IMR-90 (cell line): ENCODE results near the gene NINJ2. TPM values are rescaled to one million over a fixed set of nuclear protein-coding genes. Genes with fewer than 3 reads are reported as not detected.

Experiments
- ATAC-seq: fragments of 200-7000 bp; cut with Tn5 transposase; 2 replicates; pipeline ENCODE4 v1.9.1; 2020; ENCODE audit warnings: low read depth, mild to moderate bottlenecking, moderate library complexity
- BruUV-seq: library from RNA; stranded (reverse); fragments of 400-500 nt; replicated peaks from 2 replicates; lab custom pipeline; 2021; lab: Mats Ljungman, UMichigan
- CTCF ChIA-PET: fragments of 300-600 bp; formaldehyde crosslinking; extraction: SDS; loops from one replicate; lab custom pipeline; 2021; ENCODE audit warnings: antibody characterized with exemption; lab: Yijun Ruan, JAX
- POLR2A ChIA-PET: fragments of 300-600 bp; sonication (Branson Sonifier 250); formaldehyde crosslinking; loops from one replicate; lab custom pipeline; 2022; ENCODE audit warnings: antibody characterized with exemption; ENCODE audit not compliant: unreplicated experiment; lab: Charles Lee
- DNase-seq: peaks from one replicate; pipeline ENCODE4 v3.0.0; 2013
- H2AFZ ChIP-seq: replicated peaks from 2 replicates; pipeline ENCODE3; 2013; ENCODE audit warnings: low read length, mild to moderate bottlenecking; ENCODE audit not compliant: poor library complexity
- H2AK5ac ChIP-seq: 2 replicates; pipeline ENCODE4 v1.6.1; 2013; ENCODE audit warnings: low read depth, low read length, inconsistent platforms
- H2AK9ac ChIP-seq: replicated peaks from 2 replicates; pipeline ENCODE3; 2013; ENCODE audit warnings: mild to moderate bottlenecking, low read depth, low read length, moderate library complexity; ENCODE audit not compliant: poor library complexity
- H2BK120ac ChIP-seq: 2 replicates; pipeline ENCODE4 v1.6.1; 2013; ENCODE audit warnings: low read depth, low read length, inconsistent platforms
- H2BK15ac ChIP-seq: 3 replicates; pipeline ENCODE4 v1.6.1; 2013; ENCODE audit warnings: low read depth, low read length, inconsistent platforms
- H2BK20ac ChIP-seq: 2 replicates; pipeline ENCODE4 v1.6.1; 2013; ENCODE audit warnings: low read depth, mild to moderate bottlenecking, inconsistent platforms, low read length, moderate library complexity
- H2BK5ac ChIP-seq: 2 replicates; pipeline ENCODE4 v1.6.1; 2013; ENCODE audit warnings: mild to moderate bottlenecking, low read depth, low read length, inconsistent platforms; ENCODE audit not compliant: poor library complexity, severe bottlenecking
- H3K14ac ChIP-seq: replicated peaks from 2 replicates; pipeline ENCODE4 v1.6.1; 2013; ENCODE audit warnings: low read depth, low read length, inconsistent platforms
- H3K18ac ChIP-seq: 2 replicates; pipeline ENCODE4 v1.6.1; 2013; ENCODE audit warnings: low read depth, low read length, control low read depth
- H3K23ac ChIP-seq: 2 replicates; pipeline ENCODE4 v1.6.1; 2013; ENCODE audit warnings: low read depth, low read length, inconsistent platforms
- H3K27ac ChIP-seq: 2 replicates; pipeline ENCODE4 v1.5.1; 2013; ENCODE audit warnings: mild to moderate bottlenecking, control low read depth, low read length; ENCODE audit not compliant: insufficient read depth
- H3K27me3 ChIP-seq: 2 replicates; pipeline ENCODE4 v1.6.1; 2013; ENCODE audit warnings: low read length; ENCODE audit not compliant: control insufficient read depth, insufficient read depth
- H3K36me3 ChIP-seq: 2 replicates; pipeline ENCODE4 v1.6.1; 2013; ENCODE audit warnings: low read length, mixed read lengths; ENCODE audit not compliant: control insufficient read depth, insufficient read depth
- H3K4ac ChIP-seq: 2 replicates; pipeline ENCODE4 v1.6.1; 2013; ENCODE audit warnings: low read depth, low read length, inconsistent platforms
- H3K4me1 ChIP-seq: 2 replicates; pipeline ENCODE4 v1.6.1; 2013; ENCODE audit warnings: low read length, mixed read lengths; ENCODE audit not compliant: control insufficient read depth, insufficient read depth
- H3K4me2 ChIP-seq: 2 replicates; pipeline ENCODE4 v1.6.1; 2013; ENCODE audit warnings: low read depth, mild to moderate bottlenecking, control low read depth, low read length, moderate library complexity
- H3K4me3 ChIP-seq: 2 replicates; pipeline ENCODE4 v1.5.1; 2013; ENCODE audit warnings: low read depth, mild to moderate bottlenecking, control low read depth, low read length, moderate library complexity; ENCODE audit not compliant: insufficient read depth
- H3K56ac ChIP-seq: 2 replicates; pipeline ENCODE4 v1.6.1; 2013; ENCODE audit warnings: low read length, inconsistent platforms; ENCODE audit not compliant: insufficient read depth; ENCODE audit errors: extremely low read depth
- H3K79me1 ChIP-seq, 2 experiments: 2 replicates each; pipeline ENCODE4 v1.6.1; 2013; ENCODE audit warnings: low read length in 2 of 2, inconsistent platforms in 1 of 2, low read depth in 1 of 2
- H3K9ac ChIP-seq: 2 replicates; pipeline ENCODE4 v1.6.1; 2013; ENCODE audit warnings: low read depth, low read length, control low read depth
- H3K9me1 ChIP-seq: 2 replicates; pipeline ENCODE4 v1.6.1; 2013; ENCODE audit warnings: low read length, inconsistent platforms; ENCODE audit not compliant: insufficient read depth
- H3K9me3 ChIP-seq: 2 replicates; pipeline ENCODE4 v1.6.1; 2013; ENCODE audit warnings: low read length; ENCODE audit not compliant: control insufficient read depth, insufficient read depth
- H4K20me1 ChIP-seq: 2 replicates; pipeline ENCODE4 v1.6.1; 2013; ENCODE audit warnings: low read length, inconsistent platforms; ENCODE audit not compliant: insufficient read depth
- H4K5ac ChIP-seq: 2 replicates; pipeline ENCODE4 v1.6.1; 2013; ENCODE audit warnings: mild to moderate bottlenecking, low read depth, low read length, control low read depth
- H4K8ac ChIP-seq, 2 experiments: 2 replicates each; pipeline ENCODE4 v1.6.1; 2013; ENCODE audit warnings: low read depth in 2 of 2, low read length in 2 of 2, control low read depth in 1 of 2, inconsistent platforms in 1 of 2
- H4K91ac ChIP-seq: 2 replicates; pipeline ENCODE4 v1.6.1; 2013; ENCODE audit warnings: low read depth, low read length, inconsistent platforms; ENCODE audit not compliant: insufficient read depth
- BHLHE40 ChIP-seq: fragments of 150-350 bp; IDR thresholded peaks from 2 replicates; pipeline ENCODE4 v1.6.1; 2016; ENCODE audit warnings: mild to moderate bottlenecking, low read depth, low read length
- CEBPB ChIP-seq: IDR thresholded peaks from 2 replicates; pipeline ENCODE4 v1.6.1; 2012; ENCODE audit warnings: low read depth, low read length, improper control_type of control experiment
- CHD1 ChIP-seq: IDR thresholded peaks from 2 replicates; pipeline ENCODE4 v1.6.1; 2012; ENCODE audit warnings: low read depth, low read length, improper control_type of control experiment
- MAZ ChIP-seq: IDR thresholded peaks from 2 replicates; pipeline ENCODE4 v1.6.1; 2012; ENCODE audit warnings: low read depth, mild to moderate bottlenecking, low read length, improper control_type of control experiment, moderate library complexity, borderline replicate concordance
- NFE2L2 ChIP-seq: fragments of 150-350 bp; IDR thresholded peaks from 2 replicates; pipeline ENCODE4 v1.6.1; 2016; ENCODE audit warnings: low read depth, mild to moderate bottlenecking, low read length
- POLR2A ChIP-seq: IDR thresholded peaks from 2 replicates; pipeline ENCODE4 v1.6.1; 2012; ENCODE audit warnings: mild to moderate bottlenecking, low read depth, low read length
- RCOR1 ChIP-seq: IDR thresholded peaks from 2 replicates; pipeline ENCODE4 v1.6.1; 2012; ENCODE audit warnings: mild to moderate bottlenecking, low read length, improper control_type of control experiment; ENCODE audit not compliant: insufficient replicate concordance
- RFX5 ChIP-seq: IDR thresholded peaks from 2 replicates; pipeline ENCODE4 v1.8.0; 2012; ENCODE audit warnings: low read depth, mild to moderate bottlenecking, low read length, moderate library complexity
- SMC3 ChIP-seq: fragments of 150-350 bp; IDR thresholded peaks from 2 replicates; pipeline ENCODE4 v1.6.1; 2016; ENCODE audit warnings: low read depth, mild to moderate bottlenecking, antibody characterized with exemption, low read length, moderate library complexity
- WGBS, 2 experiments: methylation state at CpG; one replicate each; pipeline versions ENCODE4 v1.1.5 to v1.1.7; 2013; ENCODE audit warnings: missing lambda C conversion rate in 2 of 2; ENCODE audit not compliant: insufficient read length in 1 of 2; ENCODE audit errors: extremely low coverage in 2 of 2; 5-methylcytosine and 5-hydroxymethylcytosine counted together
- dilution Hi-C: fragments of 300-500 bp; cut with HindIII; formaldehyde crosslinking; loops from one replicate; pipeline ENCODE4 v1.14.3; 2018; ENCODE audit warnings: low sequenced_read_pairs; ENCODE audit not compliant: unreplicated experiment
- in situ Hi-C: fragments of 300-500 bp; cut with MboI; formaldehyde crosslinking; loops from 3 replicates; pipeline ENCODE4 v1.14.3; 2019; ENCODE audit warnings: low sequenced_read_pairs, inconsistent platforms, mixed read lengths
- intact Hi-C: fragments of 100-400 bp; cut with micrococcal nuclease; formaldehyde crosslinking; loops from 2 replicates; pipeline ENCODE4 v1.10.0; 2022
- polyA plus RNA-seq, 3 experiments: library from polyadenylated mRNA; depleted of rRNA; stranded (reverse); fragments of >200 nt; gene quantifications; 2 replicates each; pipeline ENCODE4 v1.2.3, GENCODE V29; 2012; ENCODE audit warnings: low replicate concordance in 1 of 3
- total RNA-seq: library from RNA; depleted of rRNA; stranded (reverse); fragments of >200 nt; gene quantifications from 2 replicates; pipeline ENCODE4 v1.2.3, GENCODE V29; 2012
- TF ChIP-seq, protein P1 (sequence below): conservative IDR thresholded peaks from 2 replicates; pipeline ENCODE4 v1.5.1; 2012; ENCODE audit warnings: mild to moderate bottlenecking, low read depth, low read length, improper control_type of control experiment
- TF ChIP-seq, protein P2 (sequence below): fragments of 150-350 bp; IDR thresholded peaks from 2 replicates; pipeline ENCODE4 v1.6.1; 2016; ENCODE audit warnings: low read depth, mild to moderate bottlenecking, low read length, moderate library complexity, borderline replicate concordance

The NINJ2 gene
- total and polyA plus RNA-seq, 2 of the 4 experiments (the other 2 are of a cell fraction) = not detected

DNA sequence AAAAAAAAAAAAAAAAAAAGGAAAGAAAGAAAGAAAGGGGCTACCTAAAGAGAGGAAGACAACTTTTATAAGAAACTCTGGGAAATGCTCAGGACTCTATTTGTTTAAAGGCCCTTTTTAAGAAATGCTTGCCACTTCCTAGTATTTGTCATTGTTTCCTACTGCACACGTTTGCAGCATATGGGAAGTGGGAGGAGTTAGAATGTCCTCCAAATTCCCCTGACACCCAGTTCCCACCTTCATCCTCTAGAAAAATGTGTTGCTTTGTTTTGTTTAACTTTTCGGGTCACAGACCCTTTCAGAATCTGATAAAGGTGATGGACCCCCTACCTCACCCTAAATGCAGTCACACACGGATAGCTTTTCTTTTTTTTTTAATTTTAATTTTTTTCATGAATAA, 40.8 kb downstream of the NINJ2 start:
- no peak overlapping the region for H3K4me3 ChIP-seq
- no TSS peak for BruUV-seq
- DNase-seq = no peak
- POLR2A ChIA-PET = no interaction called here
- H4K91ac ChIP-seq = no peak overlapping the region
- no peak overlapping the region for H2AK5ac ChIP-seq
- ATAC-seq = no peak
- H3K18ac ChIP-seq = no peak overlapping the region
- H3K56ac ChIP-seq = no peak overlapping the region
- no peak overlapping the region for H3K9ac ChIP-seq
- H3K9me3 ChIP-seq = no peaks in the 10 kb centered on the region
- peaks cover 29% of the 10 kb centered on the region for H3K27me3 ChIP-seq
- no peak overlapping the region for H4K8ac ChIP-seq
- no peaks in the 10 kb centered on the region for H3K9me1 ChIP-seq
- intact Hi-C loops = no loop called here
- H3K14ac ChIP-seq = no peak overlapping the region
- TF ChIP-seq MAZ (no peak), NFE2L2 (no peak), BHLHE40 (no peak), SMC3 (no peak), POLR2A (no peak), RFX5 (no peak), CEBPB (no peak), CHD1 (no peak), RCOR1 (no peak)
- TF ChIP-seq, protein P1, sequence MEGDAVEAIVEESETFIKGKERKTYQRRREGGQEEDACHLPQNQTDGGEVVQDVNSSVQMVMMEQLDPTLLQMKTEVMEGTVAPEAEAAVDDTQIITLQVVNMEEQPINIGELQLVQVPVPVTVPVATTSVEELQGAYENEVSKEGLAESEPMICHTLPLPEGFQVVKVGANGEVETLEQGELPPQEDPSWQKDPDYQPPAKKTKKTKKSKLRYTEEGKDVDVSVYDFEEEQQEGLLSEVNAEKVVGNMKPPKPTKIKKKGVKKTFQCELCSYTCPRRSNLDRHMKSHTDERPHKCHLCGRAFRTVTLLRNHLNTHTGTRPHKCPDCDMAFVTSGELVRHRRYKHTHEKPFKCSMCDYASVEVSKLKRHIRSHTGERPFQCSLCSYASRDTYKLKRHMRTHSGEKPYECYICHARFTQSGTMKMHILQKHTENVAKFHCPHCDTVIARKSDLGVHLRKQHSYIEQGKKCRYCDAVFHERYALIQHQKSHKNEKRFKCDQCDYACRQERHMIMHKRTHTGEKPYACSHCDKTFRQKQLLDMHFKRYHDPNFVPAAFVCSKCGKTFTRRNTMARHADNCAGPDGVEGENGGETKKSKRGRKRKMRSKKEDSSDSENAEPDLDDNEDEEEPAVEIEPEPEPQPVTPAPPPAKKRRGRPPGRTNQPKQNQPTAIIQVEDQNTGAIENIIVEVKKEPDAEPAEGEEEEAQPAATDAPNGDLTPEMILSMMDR = no peak
- TF ChIP-seq, protein P2, sequence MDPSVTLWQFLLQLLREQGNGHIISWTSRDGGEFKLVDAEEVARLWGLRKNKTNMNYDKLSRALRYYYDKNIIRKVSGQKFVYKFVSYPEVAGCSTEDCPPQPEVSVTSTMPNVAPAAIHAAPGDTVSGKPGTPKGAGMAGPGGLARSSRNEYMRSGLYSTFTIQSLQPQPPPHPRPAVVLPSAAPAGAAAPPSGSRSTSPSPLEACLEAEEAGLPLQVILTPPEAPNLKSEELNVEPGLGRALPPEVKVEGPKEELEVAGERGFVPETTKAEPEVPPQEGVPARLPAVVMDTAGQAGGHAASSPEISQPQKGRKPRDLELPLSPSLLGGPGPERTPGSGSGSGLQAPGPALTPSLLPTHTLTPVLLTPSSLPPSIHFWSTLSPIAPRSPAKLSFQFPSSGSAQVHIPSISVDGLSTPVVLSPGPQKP = no peak
- H2AK9ac ChIP-seq = no peak overlapping the region
- no peak overlapping the region for H4K5ac ChIP-seq
- no peak overlapping the region for H3K27ac ChIP-seq
- WGBS, 2 experiments = no CpG with 5 or more reads among the region's 3 CpGs
- no peaks in the 10 kb centered on the region for H4K20me1 ChIP-seq
- H2AFZ ChIP-seq = no peak overlapping the region
- H3K79me1 ChIP-seq = no peaks in the 10 kb centered on the region
- no peak overlapping the region for H2BK5ac ChIP-seq
- no peak overlapping the region for H2BK120ac ChIP-seq
- no peak overlapping the region for H3K23ac ChIP-seq
- no peak overlapping the region for H2BK15ac ChIP-seq
- no peak overlapping the region for H3K4me2 ChIP-seq
- dilution Hi-C loops = no loop called here
- CTCF ChIA-PET = no interaction called here
- peaks cover 2% of the 10 kb centered on the region; the same call in 1 of the 2 replicates for H3K4me1 ChIP-seq
- H3K36me3 ChIP-seq = no peaks in the 10 kb centered on the region
- no peak overlapping the region for H2BK20ac ChIP-seq
- in situ Hi-C loops = no loop called here
- H3K4ac ChIP-seq = no peak overlapping the region
